IPS-18a (cell line): ENCODE data around the gene CLEC1A.

Experiments used
- H3K27ac ChIP-seq: one replicate; pipeline ENCODE4 v1.5.1; 2013; ENCODE audit warnings: low read length
- H3K27me3 ChIP-seq: one replicate; pipeline ENCODE4 v1.6.1; 2013; ENCODE audit warnings: mild to moderate bottlenecking, low read length; ENCODE audit not compliant: control insufficient read depth, insufficient read depth
- H3K36me3 ChIP-seq: one replicate; pipeline ENCODE4 v1.6.1; 2013; ENCODE audit warnings: low read depth, low read length; ENCODE audit not compliant: control insufficient read depth
- H3K4me1 ChIP-seq: one replicate; pipeline ENCODE4 v1.6.1; 2013; ENCODE audit warnings: low read depth, low read length; ENCODE audit not compliant: control insufficient read depth
- H3K4me3 ChIP-seq: one replicate; pipeline ENCODE4 v1.5.1; 2013; ENCODE audit warnings: low read length
- H3K9ac ChIP-seq: one replicate; pipeline ENCODE4 v1.6.1; 2013; ENCODE audit warnings: mild to moderate bottlenecking, low read length, moderate library complexity
- H3K9me3 ChIP-seq: one replicate; pipeline ENCODE4 v1.6.1; 2013; ENCODE audit warnings: low read depth, low read length; ENCODE audit not compliant: control insufficient read depth

CLEC1A gene

GRCh38 chr12:10097521-10097920, 1.3 kb downstream of the CLEC1A start:
- Histone ChIP-seq H3K9me3 (no peaks in the 10 kb centered on the region), H3K9ac (no peak overlapping the region), H3K36me3 (no peaks in the 10 kb centered on the region), H3K4me1 (peaks cover 13% of the 10 kb centered on the region), H3K4me3 (no peak overlapping the region), H3K27ac (no peak overlapping the region), H3K27me3 (no peaks in the 10 kb centered on the region)

GRCh38 chr12:10095971-10096370, 2.8 kb downstream of the CLEC1A start:
- Histone ChIP-seq H3K9me3 (no peaks in the 10 kb centered on the region), H3K27me3 (no peaks in the 10 kb centered on the region), H3K4me1 (peaks cover 13% of the 10 kb centered on the region), H3K36me3 (no peaks in the 10 kb centered on the region), H3K4me3 (no peak overlapping the region), H3K9ac (no peak overlapping the region), H3K27ac (no peak overlapping the region)

GRCh38 chr12:10094646-10095395, 4.0 kb downstream of the CLEC1A start:
- Histone ChIP-seq H3K4me3 (no peak overlapping the region), H3K4me1 (peaks cover 16% of the 10 kb centered on the region), H3K36me3 (no peaks in the 10 kb centered on the region), H3K9me3 (no peaks in the 10 kb centered on the region), H3K27me3 (no peaks in the 10 kb centered on the region), H3K27ac (no peak overlapping the region), H3K9ac (no peak overlapping the region)

- Histone ChIP-seq H3K36me3 (no peaks in the 10 kb centered on the region), H3K9me3 (no peaks in the 10 kb centered on the region), H3K27me3 (no peaks in the 10 kb centered on the region), H3K4me3 (no peak overlapping the region), H3K9ac (no peak overlapping the region), H3K27ac (no peak overlapping the region), H3K4me1 (peaks cover 11% of the 10 kb centered on the region)
Observed at GRCh38 chr12:10088955-10089900, 9.6 kb downstream of the CLEC1A start.

GRCh38 chr12:10088031-10088430, 10.8 kb downstream of the CLEC1A start:
- Histone ChIP-seq H3K9me3 (no peaks in the 10 kb centered on the region), H3K4me1 (peaks cover 11% of the 10 kb centered on the region), H3K27ac (no peak overlapping the region), H3K36me3 (no peaks in the 10 kb centered on the region), H3K27me3 (no peaks in the 10 kb centered on the region), H3K4me3 (no peak overlapping the region), H3K9ac (no peak overlapping the region)

- peaks cover 11% of the 10 kb centered on the region for H3K4me1 ChIP-seq
- no peak overlapping the region for H3K27ac ChIP-seq
- H3K9ac ChIP-seq, result no peak overlapping the region
- H3K4me3 ChIP-seq, result no peak overlapping the region
- H3K36me3 ChIP-seq, result no peaks in the 10 kb centered on the region
- no peaks in the 10 kb centered on the region for H3K9me3 ChIP-seq
- no peaks in the 10 kb centered on the region for H3K27me3 ChIP-seq
Observed at GRCh38 chr12:10086387-10086786, 12.4 kb downstream of the CLEC1A start.

- H3K9ac ChIP-seq, result no peak overlapping the region
- peaks cover 6% of the 10 kb centered on the region for H3K4me1 ChIP-seq
- H3K36me3 ChIP-seq, result no peaks in the 10 kb centered on the region
- H3K27me3 ChIP-seq, result no peaks in the 10 kb centered on the region
- no peaks in the 10 kb centered on the region for H3K9me3 ChIP-seq
- no peak overlapping the region for H3K4me3 ChIP-seq
- no peak overlapping the region for H3K27ac ChIP-seq
Observed at GRCh38 chr12:10084733-10085132, 14.1 kb downstream of the CLEC1A start.

- no peaks in the 10 kb centered on the region for H3K9me3 ChIP-seq
- no peaks in the 10 kb centered on the region for H3K27me3 ChIP-seq
- no peaks in the 10 kb centered on the region for H3K4me1 ChIP-seq
- no peak overlapping the region for H3K4me3 ChIP-seq
- H3K27ac ChIP-seq, result no peak overlapping the region
- H3K36me3 ChIP-seq, result no peaks in the 10 kb centered on the region
- no peak overlapping the region for H3K9ac ChIP-seq
Observed at GRCh38 chr12:10082117-10082874, 16.5 kb downstream of the CLEC1A start.

- no peaks in the 10 kb centered on the region for H3K4me1 ChIP-seq
Observed at GRCh38 chr12:10075451-10075850, 23.3 kb downstream of the CLEC1A start.

GRCh38 chr12:10073261-10073660, 25.5 kb downstream of the CLEC1A start:
- no peak overlapping the region for H3K4me3 ChIP-seq
- H3K27me3 ChIP-seq, result no peaks in the 10 kb centered on the region

More at GRCh38 chr12:10075451-10075850, 23.3 kb downstream of the CLEC1A start:
- no peak overlapping the region for H3K4me3 ChIP-seq
- H3K9me3 ChIP-seq, result no peaks in the 10 kb centered on the region
- no peaks in the 10 kb centered on the region for H3K27me3 ChIP-seq
- H3K27ac ChIP-seq, result no peak overlapping the region
- H3K9ac ChIP-seq, result no peak overlapping the region
- H3K36me3 ChIP-seq, result no peaks in the 10 kb centered on the region

GRCh38 chr12:10072131-10072530, 26.7 kb downstream of the CLEC1A start:
- no peak overlapping the region for H3K4me3 ChIP-seq
- no peaks in the 10 kb centered on the region for H3K9me3 ChIP-seq
- no peak overlapping the region for H3K27ac ChIP-seq
- H3K4me1 ChIP-seq, result no peaks in the 10 kb centered on the region
- no peaks in the 10 kb centered on the region for H3K36me3 ChIP-seq
- H3K9ac ChIP-seq, result no peak overlapping the region
- H3K27me3 ChIP-seq, result no peaks in the 10 kb centered on the region

More at GRCh38 chr12:10073261-10073660, 25.5 kb downstream of the CLEC1A start:
- H3K27ac ChIP-seq, result no peak overlapping the region
- no peaks in the 10 kb centered on the region for H3K4me1 ChIP-seq
- no peak overlapping the region for H3K9ac ChIP-seq
- no peaks in the 10 kb centered on the region for H3K36me3 ChIP-seq
- no peaks in the 10 kb centered on the region for H3K9me3 ChIP-seq
